HepG2 (cell line): Measurements from ENCODE around the gene CFAP97D1. TPM values are rescaled to one million over a fixed set of nuclear protein-coding genes. Genes with fewer than 3 reads are reported as not detected.
A peak's percentile ranks its signal among the peaks of the same experiment; 100 is the strongest.

ENCODE experiments used
- ATAC-seq: fragments of 200-7000 bp; cut with Tn5 transposase; 3 replicates; pipeline ENCODE4 v1.9.1; 2020; ENCODE audit warnings: mild to moderate bottlenecking, moderate library complexity
- BruUV-seq: library from RNA; stranded (reverse); fragments of 400-500 nt; replicated peaks from 2 replicates; lab custom pipeline; 2021; lab: Mats Ljungman, UMichigan
- CTCF ChIA-PET: fragments of 300-600 bp; formaldehyde crosslinking; extraction: SDS; loops from one replicate; lab custom pipeline; 2021; ENCODE audit warnings: low total read pairs, inconsistent platforms, low intra/inter-chr PET ratio; lab: Yijun Ruan, JAX
- POLR2A ChIA-PET: fragments of 350-600 bp; sonication (Branson Sonifier 250); formaldehyde crosslinking; loops from one replicate; lab custom pipeline; 2020; ENCODE audit warnings: antibody characterized with exemption, inconsistent platforms; lab: Yijun Ruan, JAX
- DNase-seq: peaks from one replicate; pipeline ENCODE4 v3.0.0-alpha.2; 2015; ENCODE audit warnings: low spot score
- FAIRE-seq: peaks from 3 replicates; lab custom pipeline; 2011; peaks lifted over from hg19 to GRCh38; lab: Jason Lieb, UNC
- H2AFZ ChIP-seq: one replicate; pipeline ENCODE4 v1.6.1; 2011; ENCODE audit warnings: low read length, inconsistent platforms
- H3K27ac ChIP-seq: fragments of 300-600 bp; 3 replicates; pipeline ENCODE4 v1.8.0; 2011; ENCODE audit warnings: mixed run types, mild to moderate bottlenecking, mixed read lengths, low read length, inconsistent platforms; ENCODE audit not compliant: insufficient read depth; ENCODE audit errors: extremely low read length
- H3K27me3 ChIP-seq, 2 experiments: fragments of 200-600 bp in 1 of 2; 2 replicates in 1 of 2; 3 replicates in 1 of 2; pipeline versions ENCODE4 v1.6.0 to v1.8.0; 2011; ENCODE audit warnings: low read length in 2 of 2, mild to moderate bottlenecking in 2 of 2, moderate library complexity in 2 of 2, inconsistent platforms in 1 of 2; ENCODE audit not compliant: insufficient read depth in 2 of 2, control insufficient read depth in 1 of 2
- H3K36me3 ChIP-seq, 2 experiments: fragments of 200-600 bp in 1 of 2; replicated peaks in 1 of 2; 2 replicates in 1 of 2; 3 replicates in 1 of 2; pipeline versions ENCODE4 v1.5.1 to v1.8.0; 2011; ENCODE audit warnings: low read length in 2 of 2, inconsistent platforms in 1 of 2; ENCODE audit not compliant: insufficient read depth in 2 of 2, control insufficient read depth in 1 of 2
- H3K4me1 ChIP-seq: 2 replicates; pipeline ENCODE4 v1.5.1; 2012; ENCODE audit warnings: low read length, inconsistent platforms; ENCODE audit not compliant: insufficient read depth
- H3K4me2 ChIP-seq: 2 replicates; pipeline ENCODE4 v1.6.0; 2011; ENCODE audit warnings: low read depth, low read length, inconsistent platforms
- H3K4me3 ChIP-seq, 3 experiments: fragments of 200-600 bp in 1 of 3; sonication (generic), shearing (Covaris generic) in 1 of 3; replicated peaks in 1 of 3; 2 replicates each; pipeline ENCODE4 v1.5.1; 2011 to 2016; ENCODE audit warnings: low read length in 3 of 3, inconsistent platforms in 2 of 3, low read depth in 2 of 3, mild to moderate bottlenecking in 2 of 3, control low read depth in 1 of 3, mixed read lengths in 1 of 3; ENCODE audit not compliant: insufficient read depth in 1 of 3
- H3K79me2 ChIP-seq: one replicate; pipeline ENCODE4 v1.6.1; 2011; ENCODE audit warnings: low read length, inconsistent platforms; ENCODE audit not compliant: insufficient read depth
- H3K9ac ChIP-seq: 2 replicates; pipeline ENCODE4 v1.6.0; 2011; ENCODE audit warnings: mild to moderate bottlenecking, low read depth, low read length, inconsistent platforms; ENCODE audit not compliant: insufficient read depth
- H3K9me3 ChIP-seq: 2 replicates; pipeline ENCODE4 v1.5.1; 2012; ENCODE audit warnings: mild to moderate bottlenecking, low read length
- H4K20me1 ChIP-seq: 2 replicates; pipeline ENCODE4 v1.6.0; 2011; ENCODE audit warnings: inconsistent platforms, mild to moderate bottlenecking, low read length, moderate library complexity; ENCODE audit not compliant: insufficient read depth
- GTF3A ChIP-seq: sonication (generic); formaldehyde crosslinking; conservative IDR thresholded peaks from 2 replicates; pipeline ENCODE4 v1.4.0; 2020; ENCODE audit warnings: mild to moderate bottlenecking, missing genetic modification reagents
- HDAC1 ChIP-seq: sonication (generic); formaldehyde crosslinking; IDR thresholded peaks from 2 replicates; pipeline ENCODE4 v1.5.1; 2020; ENCODE audit warnings: mild to moderate bottlenecking, missing genetic modification reagents
- KDM2A ChIP-seq: sonication (generic); formaldehyde crosslinking; IDR thresholded peaks from 2 replicates; pipeline ENCODE4 v1.4.0; 2020; ENCODE audit warnings: low read depth, missing genetic modification reagents, borderline replicate concordance
- PHF5A ChIP-seq: IDR thresholded peaks from one replicate; pipeline ENCODE4 v1.6.1; 2018; ENCODE audit warnings: low read depth, missing genetic modification reagents; ENCODE audit not compliant: unreplicated experiment
- TOE1 ChIP-seq: sonication (generic); formaldehyde crosslinking; IDR thresholded peaks from 2 replicates; pipeline ENCODE4 v1.4.0; 2020; ENCODE audit warnings: mild to moderate bottlenecking, missing genetic modification reagents
- ZBTB20 ChIP-seq: sonication (generic); formaldehyde crosslinking; IDR thresholded peaks from 2 replicates; pipeline ENCODE4 v1.8.1; 2023; ENCODE audit warnings: missing genetic modification reagents, low read depth, mild to moderate bottlenecking, borderline replicate concordance
- ZNF230 ChIP-seq: sonication (generic); formaldehyde crosslinking; IDR thresholded peaks from 2 replicates; pipeline ENCODE4 v1.4.0; 2020; ENCODE audit warnings: mild to moderate bottlenecking, missing genetic modification reagents
- ZNF44 ChIP-seq: sonication (generic); formaldehyde crosslinking; IDR thresholded peaks from 2 replicates; pipeline ENCODE4 v1.5.1; 2020; ENCODE audit warnings: mild to moderate bottlenecking, missing genetic modification reagents
- ZNF652 ChIP-seq: IDR thresholded peaks from 2 replicates; pipeline ENCODE4 v1.6.1; 2016; ENCODE audit warnings: low read depth, borderline replicate concordance
- ZNF703 ChIP-seq: sonication (generic); formaldehyde crosslinking; IDR thresholded peaks from 2 replicates; pipeline ENCODE4 v1.5.1; 2020; ENCODE audit warnings: missing genetic modification reagents, mild to moderate bottlenecking, moderate library complexity, borderline replicate concordance
- ZNF740 ChIP-seq: sonication (generic); formaldehyde crosslinking; IDR thresholded peaks from 2 replicates; pipeline ENCODE4 v1.4.0; 2020; ENCODE audit warnings: missing genetic modification reagents
- ZNF746 ChIP-seq: sonication (generic); formaldehyde crosslinking; IDR thresholded peaks from 2 replicates; pipeline ENCODE4 v1.8.0; 2022; ENCODE audit warnings: mild to moderate bottlenecking, missing genetic modification reagents
- ZSCAN31 ChIP-seq: sonication (generic); formaldehyde crosslinking; IDR thresholded peaks from 2 replicates; pipeline ENCODE4 v1.5.0; 2020; ENCODE audit warnings: low read depth, mild to moderate bottlenecking, missing genetic modification reagents
- WGBS: methylation state at CpG from one replicate; pipeline ENCODE4 v1.1.6; 2017; ENCODE audit warnings: low lambda C conversion rate; 5-methylcytosine and 5-hydroxymethylcytosine counted together
- in situ Hi-C: cut with HindIII; loops from 2 replicates; pipeline ENCODE4 v1.10.0; 2017; ENCODE audit warnings: low pct_unique_long_range_greater_than_20kb; ENCODE audit not compliant: extremely low pct_ligation_motif_present
- intact Hi-C: fragments of 100-400 bp; cut with micrococcal nuclease; formaldehyde crosslinking; loops from one replicate; pipeline ENCODE4 v1.10.0; 2022; ENCODE audit not compliant: unreplicated experiment
- polyA plus RNA-seq, 8 experiments: library from polyadenylated mRNA; depleted of rRNA in 3 of 8; stranded (reverse) in 7 of 8; unstranded in 1 of 8; fragments of >200 nt; fragmentation: Illumina TruSeq in 4 of 8; extraction: Trizol in 4 of 8; gene quantifications; 2 replicates each; pipeline versions ENCODE4 v1.2.1 to v1.2.3, GENCODE V29; 2011 to 2016; ENCODE audit warnings: low read depth in 4 of 8, missing spikeins in 1 of 8, mixed read lengths in 1 of 8; ENCODE audit not compliant: insufficient read depth in 1 of 8
- total RNA-seq, 5 experiments: library from RNA; depleted of rRNA; stranded (reverse); fragments of >200 nt; fragmentation: Illumina TruSeq; extraction: Trizol; gene quantifications; 2 replicates each; pipeline ENCODE4 v1.2.3, GENCODE V29; 2016; ENCODE audit warnings: low read depth in 1 of 5
- TF ChIP-seq, protein P1 (sequence below): sonication (generic); formaldehyde crosslinking; IDR thresholded peaks from 2 replicates; pipeline ENCODE4 v1.8.1; 2023; ENCODE audit warnings: mild to moderate bottlenecking, moderate library complexity, missing genetic modification reagents
- TF ChIP-seq, protein P2 (sequence below), 2 experiments: sonication (generic) in 1 of 2; formaldehyde crosslinking in 1 of 2; IDR thresholded peaks; 2 replicates each; pipeline versions ENCODE4 v1.4.0 to v1.6.1; 2018 to 2020; ENCODE audit warnings: missing genetic modification reagents in 2 of 2, borderline replicate concordance in 1 of 2, low read depth in 1 of 2, mild to moderate bottlenecking in 1 of 2, missing biosample characterization in 1 of 2

The CFAP97D1 gene
- total and polyA plus RNA-seq, 2 of the 13 experiments (the other 11 are each of a cell fraction or from before 2014, with no cell fraction given): 0.02 TPM; not detected in 1

- no peak for TF ChIP-seq TOE1
- no peak for TF ChIP-seq PHF5A (CRISPR knock-in tag)
These were observed 1.7 kb upstream of the CFAP97D1 start, which contains the start of gene DUSP3 (continued) for GRCh38 chr17:43778337-43779144.

DNA sequence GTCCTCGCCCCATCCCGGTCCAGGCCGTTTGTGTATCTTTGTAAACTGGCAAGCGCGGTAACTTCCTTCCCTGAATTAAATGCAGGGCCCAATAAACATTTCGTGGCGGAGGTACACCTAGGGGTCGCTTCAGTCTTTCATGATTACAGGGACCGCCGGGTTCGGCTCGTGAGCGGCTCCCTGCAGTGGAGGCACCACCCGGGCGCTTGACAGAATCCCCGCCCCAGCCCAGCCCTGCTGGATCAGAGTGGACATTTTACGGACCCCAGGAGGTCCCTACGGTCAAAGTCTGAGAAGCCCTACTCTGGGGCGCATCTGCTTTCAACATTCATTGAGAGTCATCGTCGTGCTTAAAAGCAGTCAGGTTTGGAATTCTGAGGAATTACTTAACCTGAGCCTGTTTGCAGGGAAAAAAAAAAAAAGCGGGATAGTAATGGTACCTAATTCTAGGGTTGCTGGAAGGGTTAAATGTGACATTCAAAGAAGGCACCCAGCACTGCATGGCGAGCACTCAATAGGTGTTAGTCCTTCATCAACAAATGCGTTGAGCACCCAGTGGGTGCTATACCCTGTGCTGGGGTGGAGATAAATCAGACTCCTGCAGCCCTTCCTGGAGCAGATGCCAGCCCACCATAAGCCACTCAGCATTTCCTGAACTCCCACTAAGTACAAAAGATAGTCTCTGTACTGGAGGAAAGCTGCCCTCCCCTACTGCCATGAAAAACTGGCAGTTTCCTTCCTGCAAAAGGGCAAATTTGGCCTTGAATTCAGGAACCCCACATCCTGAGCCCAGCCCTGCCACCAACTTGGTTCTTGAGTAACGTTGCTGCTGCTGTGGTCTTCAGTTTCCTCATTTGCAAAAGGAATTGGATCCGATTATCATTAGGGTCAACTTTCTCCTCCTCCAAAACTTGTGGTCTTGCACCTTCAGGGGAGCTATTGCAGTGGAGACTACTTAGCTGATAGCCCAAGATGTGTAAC lies 800 bp upstream of the CFAP97D1 start:
- H3K27me3 ChIP-seq: peaks cover 0 to 44% of the 10 kb centered on the region in 2 experiments; a peak in 3 of 5 replicates
- H4K20me1 ChIP-seq: no peaks in the 10 kb centered on the region
- no peaks in the 10 kb centered on the region for H3K9me3 ChIP-seq
- WGBS: 6% methylated on average over 21 of the region's 26 CpGs
- ATAC-seq (peak; percentile 34), DNase-seq (peak; percentile 58), FAIRE-seq (no peak)
- H3K9ac ChIP-seq: peak overlapping the region; percentile 100
- BruUV-seq: TSS peak; percentile 87
- in situ Hi-C loops: no loop called here
- intact Hi-C loops: no loop called here
- H3K79me2 ChIP-seq: peaks cover 23% of the 10 kb centered on the region
- peaks cover 4 to 19% of the 10 kb centered on the region in 2 experiments for H3K36me3 ChIP-seq
- peak overlapping the region; percentile 97 for H3K4me2 ChIP-seq
- no peak overlapping the region for H2AFZ ChIP-seq
- peak overlapping the region; percentile 75 to 93 (median 91) for H3K4me3 ChIP-seq
- H3K4me1 ChIP-seq: peaks cover 68% of the 10 kb centered on the region
- peak overlapping the region; percentile 95 for H3K27ac ChIP-seq
- CTCF ChIA-PET: interaction anchor here (0.9 kb wide), 1 partner anchor 67 kb away, joined by 3 read pairs; no protein-coding TSS in a partner anchor
- POLR2A ChIA-PET: interaction anchor here (0.8 to 1.6 kb wide), 10 partner anchors 10 to 412 kb away, joined by 3 to 7 read pairs (median 3); partner anchors contain the start of gene MPP3
- TF ChIP-seq ZNF44 (CRISPR knock-in tag) (0 out of 2 replicates have a peak, but pooled peaks have one; percentile 9), KDM2A (CRISPR knock-in tag) (no peak; the same call in 1 of the 2 replicates), ZNF740 (CRISPR knock-in tag) (peak; percentile 9; the same call in 1 of the 2 replicates), ZNF703 (CRISPR knock-in tag) (peak; percentile 13; the same call in 1 of the 2 replicates), HDAC1 (CRISPR knock-in tag) (peak; percentile 11), ZSCAN31 (peak; percentile 60), ZNF746 (CRISPR knock-in tag) (0 out of 2 replicates have a peak, but pooled peaks have one; percentile 2), GTF3A (CRISPR knock-in tag) (0 out of 2 replicates have a peak, but pooled peaks have one; percentile 12), ZBTB20 (CRISPR knock-in tag) (0 out of 2 replicates have a peak, but pooled peaks have one; percentile 8), ZNF652 (CRISPR knock-in tag) (peak; percentile 81), ZNF230 (CRISPR knock-in tag) (peak; percentile 16; the same call in 1 of the 2 replicates)
- TF ChIP-seq, protein P1, sequence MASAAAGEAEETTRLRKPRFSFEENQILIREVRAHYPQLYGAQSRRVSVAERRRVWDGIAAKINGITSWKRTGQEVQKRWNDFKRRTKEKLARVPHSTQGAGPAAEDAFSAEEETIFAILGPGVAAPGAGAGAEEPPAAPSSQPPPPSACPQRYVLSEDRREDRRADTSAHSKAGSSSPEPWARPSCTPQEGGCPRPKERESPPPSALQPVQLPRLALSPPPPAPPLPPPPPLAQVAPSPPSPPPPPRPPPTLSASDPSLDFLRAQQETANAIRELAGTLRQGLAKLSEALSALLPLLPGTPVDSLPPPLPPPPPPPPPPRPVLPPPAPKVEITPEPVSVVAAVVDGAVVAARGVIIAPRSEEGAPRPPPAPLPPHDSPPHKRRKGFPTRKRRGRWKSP: 0 out of 2 replicates have a peak, but pooled peaks have one; percentile 37
- TF ChIP-seq, protein P2, sequence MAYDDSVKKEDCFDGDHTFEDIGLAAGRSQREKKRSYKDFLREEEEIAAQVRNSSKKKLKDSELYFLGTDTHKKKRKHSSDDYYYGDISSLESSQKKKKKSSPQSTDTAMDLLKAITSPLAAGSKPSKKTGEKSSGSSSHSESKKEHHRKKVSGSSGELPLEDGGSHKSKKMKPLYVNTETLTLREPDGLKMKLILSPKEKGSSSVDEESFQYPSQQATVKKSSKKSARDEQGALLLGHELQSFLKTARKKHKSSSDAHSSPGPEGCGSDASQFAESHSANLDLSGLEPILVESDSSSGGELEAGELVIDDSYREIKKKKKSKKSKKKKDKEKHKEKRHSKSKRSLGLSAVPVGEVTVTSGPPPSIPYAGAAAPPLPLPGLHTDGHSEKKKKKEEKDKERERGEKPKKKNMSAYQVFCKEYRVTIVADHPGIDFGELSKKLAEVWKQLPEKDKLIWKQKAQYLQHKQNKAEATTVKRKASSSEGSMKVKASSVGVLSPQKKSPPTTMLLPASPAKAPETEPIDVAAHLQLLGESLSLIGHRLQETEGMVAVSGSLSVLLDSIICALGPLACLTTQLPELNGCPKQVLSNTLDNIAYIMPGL (CRISPR knock-in tag; IDR thresholded peaks at IDR 0.05; ENCODE audit: borderline replicate concordance in 1 of 2, low read depth in 1 of 2): peak in 1 of 2 experiments; percentile 9; a peak in 1 of 4 replicates
